Naive thymus-derived CD8-positive, alpha-beta T cell (primary cell): ENCODE results near the gene LRP1-AS. TPM values are rescaled to one million over a fixed set of nuclear protein-coding genes. Genes with fewer than 3 reads are reported as not detected.
A peak's percentile ranks its signal among the peaks of the same experiment; 100 is the strongest.

ENCODE experiments used
- ATAC-seq, 2 donors: fragments of 150-1000 bp; cut with Tn5 transposase in 1 of 2; sonication (Bioruptor Pico), chemical (Tn5 transposase) in 1 of 2; 1 replicate in 1 of 2; 2 replicates in 1 of 2; pipeline ENCODE4 v1.10.0; 2021; ENCODE audit warnings: mild to moderate bottlenecking in 2 of 2, moderate library complexity in 2 of 2
- POLR2A ChIA-PET: fragments of 350-600 bp; sonication (Branson Sonifier 250); formaldehyde crosslinking; loops from one replicate; lab custom pipeline; 2021; ENCODE audit warnings: antibody characterized with exemption; lab: Charles Lee
- DNase-seq, 10 donors: peaks; one replicate each; pipeline versions ENCODE4 v3.0.0 to v3.0.0-alpha.2; 2020 to 2022
- H3K27ac Mint-ChIP-seq, 10 donors: one replicate each; pipeline ENCODE4 v1.8.0; 2020 to 2022; ENCODE audit warnings: mild to moderate bottlenecking in 10 of 10, mixed read lengths in 10 of 10, moderate library complexity in 4 of 10, inconsistent platforms in 1 of 10
- H3K27me3 Mint-ChIP-seq, 5 donors: one replicate each; pipeline ENCODE4 v1.8.0; 2021 to 2022; ENCODE audit warnings: mixed read lengths in 5 of 5
- H3K36me3 Mint-ChIP-seq, 3 donors: one replicate each; pipeline ENCODE4 v1.8.0; 2020 to 2022; ENCODE audit warnings: mixed read lengths in 3 of 3, mild to moderate bottlenecking in 2 of 3, inconsistent platforms in 1 of 3
- H3K4me1 Mint-ChIP-seq, 4 donors: one replicate each; pipeline ENCODE4 v1.8.0; 2021 to 2022; ENCODE audit warnings: mixed read lengths in 4 of 4
- H3K4me3 Mint-ChIP-seq, 10 donors: one replicate each; pipeline ENCODE4 v1.8.0; 2020 to 2022; ENCODE audit warnings: mild to moderate bottlenecking in 10 of 10, mixed read lengths in 10 of 10, moderate library complexity in 6 of 10, inconsistent platforms in 1 of 10
- H3K9me3 Mint-ChIP-seq, 9 donors: one replicate each; pipeline ENCODE4 v1.8.0; 2020 to 2022; ENCODE audit warnings: mixed read lengths in 9 of 9, mild to moderate bottlenecking in 3 of 9, inconsistent platforms in 1 of 9, moderate library complexity in 1 of 9
- polyA plus RNA-seq, 3 donors: library from polyadenylated mRNA; unstranded; fragments of 300-500 nt; fragmentation: Illumina TruSeq; gene quantifications; one replicate each; pipeline ENCODE4 v1.2.3, GENCODE V29; 2021
- total RNA-seq, 8 experiments: library from RNA in 2 of 8; stranded (reverse) in 2 of 8; gene quantifications; one replicate each; pipeline ENCODE4 v1.2.3 and lab custom pipeline; 2021 to 2026

Gene LRP1-AS
- total and polyA plus RNA-seq, 5 experiments from 2014 or later, result not detected

GRCh38 chr12:57177354-57177753 lies 29.9 kb upstream of the LRP1-AS start:
- H3K4me1 Mint-ChIP-seq, result peaks cover 0 to 5% (median 1%) of the 10 kb centered on the region in 4 donors
- H3K9me3 Mint-ChIP-seq, result no peaks in the 10 kb centered on the region
- no peak overlapping the region for H3K27ac Mint-ChIP-seq
- POLR2A ChIA-PET, result interaction anchor here (0.6 kb wide), 1 partner anchor 14 kb away, joined by 3 read pairs; no protein-coding TSS in a partner anchor
- ATAC-seq, result no peak
- no peak for DNase-seq
- no peaks in the 10 kb centered on the region for H3K36me3 Mint-ChIP-seq
- H3K4me3 Mint-ChIP-seq, result no peak overlapping the region
- peaks cover 0 to 3% (median 1%) of the 10 kb centered on the region in 5 donors for H3K27me3 Mint-ChIP-seq

- Mint-ChIP-seq H3K4me3 (no peak overlapping the region), H3K4me1 (peaks cover 0 to 5% (median 1%) of the 10 kb centered on the region in 4 donors), H3K36me3 (no peaks in the 10 kb centered on the region), H3K9me3 (no peaks in the 10 kb centered on the region), H3K27me3 (peaks cover 0 to 3% (median 1%) of the 10 kb centered on the region in 5 donors), H3K27ac (no peak overlapping the region)
- DNase-seq, result no peak
- ATAC-seq, result no peak
- POLR2A ChIA-PET, result interaction anchor here (0.6 kb wide), 1 partner anchor 14 kb away, joined by 3 read pairs; no protein-coding TSS in a partner anchor
Observed at GRCh38 chr12:57176846-57177245, 29.4 kb upstream of the LRP1-AS start.

GRCh38 chr12:57176139-57176477 lies 28.7 kb upstream of the LRP1-AS start:
- H3K27me3 Mint-ChIP-seq, result peaks cover 0 to 3% (median 1%) of the 10 kb centered on the region in 5 donors

GRCh38 chr12:57175428-57176138 lies 28.2 kb upstream of the LRP1-AS start:
- no peaks in the 10 kb centered on the region for H3K9me3 Mint-ChIP-seq
- peaks cover 0 to 3% (median 1%) of the 10 kb centered on the region in 5 donors for H3K27me3 Mint-ChIP-seq
- POLR2A ChIA-PET, result no interaction called here
- DNase-seq (peak in 5 of 10 donors; percentile 11 to 26 (median 21)), ATAC-seq (peak in 1 of 2 donors; percentile 30)
- no peak overlapping the region for H3K4me3 Mint-ChIP-seq
- H3K27ac Mint-ChIP-seq, result no peak overlapping the region
- H3K36me3 Mint-ChIP-seq, result no peaks in the 10 kb centered on the region
- H3K4me1 Mint-ChIP-seq, result peaks cover 0 to 11% (median 1%) of the 10 kb centered on the region in 4 donors

More at GRCh38 chr12:57176139-57176477, 28.7 kb upstream of the LRP1-AS start:
- Mint-ChIP-seq H3K4me3 (no peak overlapping the region), H3K9me3 (no peaks in the 10 kb centered on the region), H3K27ac (no peak overlapping the region), H3K36me3 (no peaks in the 10 kb centered on the region), H3K4me1 (peaks cover 0 to 8% (median 1%) of the 10 kb centered on the region in 4 donors)
- ATAC-seq (no peak), DNase-seq (no peak)
- POLR2A ChIA-PET, result no interaction called here

GRCh38 chr12:57173683-57174082 lies 26.3 kb upstream of the LRP1-AS start:
- no peaks in the 10 kb centered on the region for H3K36me3 Mint-ChIP-seq
- no peak overlapping the region for H3K4me3 Mint-ChIP-seq
- no peak for DNase-seq
- peaks cover 0 to 11% (median 1%) of the 10 kb centered on the region in 4 donors for H3K4me1 Mint-ChIP-seq
- no peaks in the 10 kb centered on the region for H3K9me3 Mint-ChIP-seq
- ATAC-seq, result no peak
- peak overlapping the region in 1 of 10 donors; percentile 19 for H3K27ac Mint-ChIP-seq
- POLR2A ChIA-PET, result no interaction called here
- H3K27me3 Mint-ChIP-seq, result peaks cover 0 to 3% (median 1%) of the 10 kb centered on the region in 5 donors

GRCh38 chr12:57173089-57173488 lies 25.7 kb upstream of the LRP1-AS start:
- peak in 1 of 2 donors; percentile 61 for ATAC-seq
- H3K4me1 Mint-ChIP-seq, result peaks cover 0 to 11% (median 1%) of the 10 kb centered on the region in 4 donors
- no peak overlapping the region for H3K4me3 Mint-ChIP-seq
- H3K27me3 Mint-ChIP-seq, result peaks cover 0 to 3% (median 1%) of the 10 kb centered on the region in 5 donors
- DNase-seq, result peak in 3 of 10 donors; percentile 7 to 12 (median 9)
- H3K36me3 Mint-ChIP-seq, result no peaks in the 10 kb centered on the region
- no peaks in the 10 kb centered on the region for H3K9me3 Mint-ChIP-seq
- POLR2A ChIA-PET, result interaction anchor here (0.7 kb wide), 1 partner anchor 49 kb away, joined by 4 read pairs; no protein-coding TSS in a partner anchor
- peak overlapping the region in 1 of 10 donors; percentile 43 for H3K27ac Mint-ChIP-seq

- no peaks in the 10 kb centered on the region for H3K36me3 Mint-ChIP-seq
- H3K27ac Mint-ChIP-seq, result no peak overlapping the region
- POLR2A ChIA-PET, result no interaction called here
- no peak for ATAC-seq
- H3K4me3 Mint-ChIP-seq, result no peak overlapping the region
- H3K9me3 Mint-ChIP-seq, result no peaks in the 10 kb centered on the region
- peaks cover 0 to 3% (median 1%) of the 10 kb centered on the region in 5 donors for H3K27me3 Mint-ChIP-seq
- H3K4me1 Mint-ChIP-seq, result peaks cover 0 to 11% (median 1%) of the 10 kb centered on the region in 4 donors
- no peak for DNase-seq
Observed at GRCh38 chr12:57171668-57172067, 24.2 kb upstream of the LRP1-AS start.

- H3K4me3 Mint-ChIP-seq, result no peak overlapping the region
- no peaks in the 10 kb centered on the region for H3K36me3 Mint-ChIP-seq
- H3K27me3 Mint-ChIP-seq, result peaks cover 0 to 3% (median 1%) of the 10 kb centered on the region in 5 donors
Observed at GRCh38 chr12:57170927-57171326, 23.5 kb upstream of the LRP1-AS start.

GRCh38 chr12:57170408-57170807 lies 23.0 kb upstream of the LRP1-AS start:
- no peaks in the 10 kb centered on the region for H3K36me3 Mint-ChIP-seq
- DNase-seq (no peak), ATAC-seq (no peak)
- peaks cover 0 to 8% (median 0%) of the 10 kb centered on the region in 4 donors for H3K4me1 Mint-ChIP-seq
- H3K27ac Mint-ChIP-seq, result peak overlapping the region in 2 of 10 donors; percentile 39 to 63
- no peak overlapping the region for H3K4me3 Mint-ChIP-seq
- H3K9me3 Mint-ChIP-seq, result no peaks in the 10 kb centered on the region
- POLR2A ChIA-PET, result no interaction called here
- peaks cover 0 to 3% (median 1%) of the 10 kb centered on the region in 5 donors for H3K27me3 Mint-ChIP-seq

More at GRCh38 chr12:57170927-57171326, 23.5 kb upstream of the LRP1-AS start:
- ATAC-seq (no peak), DNase-seq (no peak)
- POLR2A ChIA-PET, result no interaction called here
- Mint-ChIP-seq H3K27ac (peak overlapping the region in 1 of 10 donors; percentile 63), H3K4me1 (peaks cover 0 to 10% (median under 1%) of the 10 kb centered on the region in 4 donors), H3K9me3 (no peaks in the 10 kb centered on the region)

- Mint-ChIP-seq H3K27ac (no peak overlapping the region), H3K4me3 (no peak overlapping the region), H3K36me3 (no peaks in the 10 kb centered on the region), H3K4me1 (peaks cover 0 to 8% (median 0%) of the 10 kb centered on the region in 4 donors), H3K9me3 (no peaks in the 10 kb centered on the region), H3K27me3 (peaks cover 0 to 3% (median 1%) of the 10 kb centered on the region in 5 donors)
- POLR2A ChIA-PET, result no interaction called here
- ATAC-seq, result no peak
- no peak for DNase-seq
Observed at GRCh38 chr12:57169969-57170368, 22.6 kb upstream of the LRP1-AS start.

GRCh38 chr12:57169046-57169795 lies 21.8 kb upstream of the LRP1-AS start:
- H3K36me3 Mint-ChIP-seq, result no peaks in the 10 kb centered on the region
- H3K27ac Mint-ChIP-seq, result no peak overlapping the region
- H3K9me3 Mint-ChIP-seq, result no peaks in the 10 kb centered on the region
- H3K4me3 Mint-ChIP-seq, result no peak overlapping the region
- peaks cover 0 to 8% (median 0%) of the 10 kb centered on the region in 4 donors for H3K4me1 Mint-ChIP-seq
- no peak for DNase-seq
- POLR2A ChIA-PET, result no interaction called here
- peaks cover 0 to 3% (median 1%) of the 10 kb centered on the region in 5 donors for H3K27me3 Mint-ChIP-seq
- no peak for ATAC-seq

- DNase-seq, result no peak
- POLR2A ChIA-PET, result no interaction called here
- Mint-ChIP-seq H3K36me3 (no peaks in the 10 kb centered on the region), H3K9me3 (no peaks in the 10 kb centered on the region), H3K27me3 (peaks cover 0 to 1% (median under 1%) of the 10 kb centered on the region in 5 donors), H3K4me1 (peaks cover 0 to 7% (median 0%) of the 10 kb centered on the region in 4 donors), H3K4me3 (no peak overlapping the region), H3K27ac (no peak overlapping the region)
- ATAC-seq, result no peak
Observed at GRCh38 chr12:57168058-57168457, 20.6 kb upstream of the LRP1-AS start.
